ENCODE measurements around the gene CDK3. TPM values are rescaled to one million over a fixed set of nuclear protein-coding genes. Genes with fewer than 3 reads are reported as not detected.

The CDK3 gene
- total RNA-seq, 1 experiment from 2014 or later = 11.7 TPM

DNA sequence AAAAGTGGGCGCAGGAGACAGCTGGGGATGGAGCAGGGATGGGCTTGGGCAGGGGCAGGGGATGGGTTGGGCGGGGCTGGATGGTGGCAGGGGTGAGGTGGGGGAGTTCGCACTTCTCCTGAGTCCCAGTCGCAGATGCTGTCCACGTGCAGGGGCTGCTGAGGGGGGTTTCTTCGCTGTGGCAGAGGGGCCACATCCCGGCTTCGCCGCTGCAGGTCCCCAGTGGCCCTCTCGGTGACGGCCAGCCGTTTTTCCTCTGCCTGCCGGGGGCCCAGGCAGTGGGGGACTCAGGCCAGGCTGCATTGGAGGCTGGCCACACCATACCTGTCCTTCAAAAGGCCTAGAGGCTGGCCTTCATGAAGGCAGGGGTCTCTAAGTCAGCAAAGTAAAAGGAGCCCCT is 18.1 kb downstream of the CDK3 start:
- Histone ChIP-seq H2AFZ (ENCODE audit: low read length) (no peak overlapping the region), H4K20me1 (ENCODE audit: control insufficient read depth, insufficient read depth, insufficient read length) (no peaks in the 10 kb centered on the region), H3K23ac (ENCODE audit: insufficient read length, low read depth, low read length) (no peak overlapping the region), H3K14ac (ENCODE audit: insufficient read depth, low read length) (no peak overlapping the region), H3K4me1 (ENCODE audit: insufficient read depth, low read length) (no peaks in the 10 kb centered on the region), H2BK20ac (ENCODE audit: low read depth, low read length, poor library complexity, severe bottlenecking) (no peak overlapping the region), H3K79me1 (ENCODE audit: insufficient read depth, low read depth, low read length, poor library complexity, severe bottlenecking) (no peaks in the 10 kb centered on the region), H3K9ac (ENCODE audit: extremely low read depth, insufficient read length, low read length) (no peak overlapping the region), H3K27me3 (ENCODE audit: insufficient read depth, low read length) (no peaks in the 10 kb centered on the region), H2AK5ac (ENCODE audit: insufficient read length, low read length) (no peak overlapping the region), H3K23me2 (ENCODE audit: insufficient read length, low read depth, low read length, poor library complexity, severe bottlenecking) (no peaks in the 10 kb centered on the region), H2BK12ac (ENCODE audit: insufficient read length, low read depth, low read length) (no peak overlapping the region), H2BK120ac (ENCODE audit: low read depth, low read length, poor library complexity, severe bottlenecking) (no peak overlapping the region), H3K27ac (ENCODE audit: insufficient read length, low read depth, low read length) (no peak overlapping the region), H3K18ac (ENCODE audit: insufficient read length, low read depth, low read length) (no peak overlapping the region), H3T11ph (ENCODE audit: low read length) (no peak overlapping the region), H3K4ac (ENCODE audit: low read depth, low read length) (no peak overlapping the region), H2BK5ac (ENCODE audit: insufficient read length, low read length) (no peak overlapping the region), H3K56ac (ENCODE audit: insufficient read length, low read depth, low read length) (no peak overlapping the region), H3K4me2 (ENCODE audit: insufficient read depth, insufficient read length, low read length) (no peak overlapping the region), H2BK15ac (ENCODE audit: low read depth, low read length) (no peak overlapping the region), H4K8ac (replicated peaks; ENCODE audit: insufficient read length, low read depth, low read length) (no peak overlapping the region), H4K91ac (ENCODE audit: insufficient read length, low read depth, low read length) (no peak overlapping the region), H4K5ac (ENCODE audit: insufficient read length, low read depth, low read length) (no peak overlapping the region), H3K79me2 (ENCODE audit: insufficient read depth, low read length) (no peaks in the 10 kb centered on the region), H3K9me3 (ENCODE audit: control insufficient read depth, low read depth, low read length) (no peaks in the 10 kb centered on the region)
- TF ChIP-seq, protein P1, sequence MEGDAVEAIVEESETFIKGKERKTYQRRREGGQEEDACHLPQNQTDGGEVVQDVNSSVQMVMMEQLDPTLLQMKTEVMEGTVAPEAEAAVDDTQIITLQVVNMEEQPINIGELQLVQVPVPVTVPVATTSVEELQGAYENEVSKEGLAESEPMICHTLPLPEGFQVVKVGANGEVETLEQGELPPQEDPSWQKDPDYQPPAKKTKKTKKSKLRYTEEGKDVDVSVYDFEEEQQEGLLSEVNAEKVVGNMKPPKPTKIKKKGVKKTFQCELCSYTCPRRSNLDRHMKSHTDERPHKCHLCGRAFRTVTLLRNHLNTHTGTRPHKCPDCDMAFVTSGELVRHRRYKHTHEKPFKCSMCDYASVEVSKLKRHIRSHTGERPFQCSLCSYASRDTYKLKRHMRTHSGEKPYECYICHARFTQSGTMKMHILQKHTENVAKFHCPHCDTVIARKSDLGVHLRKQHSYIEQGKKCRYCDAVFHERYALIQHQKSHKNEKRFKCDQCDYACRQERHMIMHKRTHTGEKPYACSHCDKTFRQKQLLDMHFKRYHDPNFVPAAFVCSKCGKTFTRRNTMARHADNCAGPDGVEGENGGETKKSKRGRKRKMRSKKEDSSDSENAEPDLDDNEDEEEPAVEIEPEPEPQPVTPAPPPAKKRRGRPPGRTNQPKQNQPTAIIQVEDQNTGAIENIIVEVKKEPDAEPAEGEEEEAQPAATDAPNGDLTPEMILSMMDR (conservative IDR thresholded peaks at IDR 0.05) = no peak
- no peak for DNase-seq
- no CpG with 5 or more reads among the region's 13 CpGs for WGBS (ENCODE audit: extremely low coverage, insufficient read length, low lambda C conversion rate)
- Mint-ChIP-seq H3K27ac (no peak overlapping the region), H3K4me1 (peaks cover 3 to 9% of the 10 kb centered on the region in 2 experiments), H3K36me3 (ENCODE audit: insufficient read depth in 1 of 3, low read depth in 3 of 3) (no peaks in the 10 kb centered on the region; a peak in 1 of 7 replicates), H3K27me3 (ENCODE audit: low read depth) (peaks cover 9% of the 10 kb centered on the region), H3K4me3 (no peak overlapping the region), H3K9me3 (no peaks in the 10 kb centered on the region)

Measured in H9 (cell line).